ENCODE results near the gene TBC1D19. TPM values are rescaled to one million over a fixed set of nuclear protein-coding genes. Genes with fewer than 3 reads are reported as not detected.

The TBC1D19 gene
- total and polyA plus RNA-seq, 9 of the 15 experiments (the other 6 are each of a cell fraction or from before 2014, with no cell fraction given), result 0.73 to 5.6 (median 3.7) TPM

- Histone ChIP-seq H3K9ac (ENCODE audit: insufficient read depth in 1 of 2, low read depth in 2 of 2, low read length in 2 of 2) (no peak overlapping the region), H3K79me2 (ENCODE audit: control insufficient read depth, insufficient read depth, low read length) (no peaks in the 10 kb centered on the region), H2AFZ (ENCODE audit: low read depth, low read length) (no peak overlapping the region), H3K4me3 (no peak overlapping the region), H3K4me1 (replicated peaks in 1 of 2; ENCODE audit: control insufficient read depth in 2 of 2, insufficient read depth in 2 of 2, low read length in 2 of 2) (no peaks in the 10 kb centered on the region; a peak in 1 of 5 replicates), H3K36me3 (ENCODE audit: control insufficient read depth, insufficient read depth, low read length) (no peaks in the 10 kb centered on the region), H4K20me1 (replicated peaks; ENCODE audit: control insufficient read depth, insufficient read depth, low read length) (no peaks in the 10 kb centered on the region), H3K27ac (ENCODE audit: extremely low read depth, low read depth, low read length) (no peak overlapping the region), H3K4me2 (ENCODE audit: insufficient read depth, low read length) (no peak overlapping the region), H3K27me3 (ENCODE audit: control insufficient read depth in 2 of 2, insufficient read depth in 2 of 2, low read length in 2 of 2) (no peaks in the 10 kb centered on the region), H3K9me1 (ENCODE audit: control insufficient read depth, insufficient read depth, low read length) (no peaks in the 10 kb centered on the region), H3K9me3 (replicated peaks; ENCODE audit: control insufficient read depth, insufficient read depth, low read depth, low read length) (no peaks in the 10 kb centered on the region)
- BruUV-seq (replicated peaks), result no TSS peak
- ChIA-PET CTCF (ENCODE audit: low intra/inter-chr PET ratio) (no interaction called here), POLR2A (no interaction called here)
- intact Hi-C loops (cut with micrococcal nuclease) (no loop called here), in situ Hi-C loops (cut with MboI) (no loop called here)
- WGBS (ENCODE audit: insufficient coverage, low coverage, missing lambda C conversion rate), result 73% methylated on average over 2 of the region's 2 CpGs
- no peak for TF ChIP-seq ZFP30 (CRISPR knock-in tag; IDR thresholded peaks at IDR 0.05; ENCODE audit: borderline replicate concordance)
- no peak for TF ChIP-seq KLF1 (tag; IDR thresholded peaks at IDR 0.05)
- TF ChIP-seq CREBBP (IDR thresholded peaks at IDR 0.05; ENCODE audit: low read depth, low read length), result no peak
- no peak for TF ChIP-seq ZMIZ1 (IDR thresholded peaks at IDR 0.05; ENCODE audit: low read depth in 2 of 2, low read length in 2 of 2)
- no peak for TF ChIP-seq NR2C2 (CRISPR knock-in tag; IDR thresholded peaks at IDR 0.05)
- TF ChIP-seq NR2C2 (tag; IDR thresholded peaks at IDR 0.05), result no peak
- TF ChIP-seq TCF3 (CRISPR knock-in tag; IDR thresholded peaks at IDR 0.05), result no peak
- no peak for TF ChIP-seq FUS (optimal IDR thresholded peaks at IDR 0.05; ENCODE audit: low read depth, low read length)
- TF ChIP-seq RFX7 (CRISPR knock-in tag; IDR thresholded peaks at IDR 0.05), result no peak
- TF ChIP-seq LEF1 (IDR thresholded peaks at IDR 0.05), result no peak
- TF ChIP-seq STAG1 (CRISPR knock-in tag; IDR thresholded peaks at IDR 0.05; ENCODE audit: borderline replicate concordance), result no peak
- no peak for TF ChIP-seq SMARCA4 (IDR thresholded peaks at IDR 0.05)
- TF ChIP-seq ERF (CRISPR knock-in tag; IDR thresholded peaks at IDR 0.05), result no peak
- no peak for TF ChIP-seq CC2D1A (IDR thresholded peaks at IDR 0.05)
- TF ChIP-seq MLLT1 (IDR thresholded peaks at IDR 0.05), result no peak
- no peak for TF ChIP-seq NFATC3 (IDR thresholded peaks at IDR 0.05)
- no peak for TF ChIP-seq NEUROD1 (IDR thresholded peaks at IDR 0.05; ENCODE audit: borderline replicate concordance, low read depth, low read length, partially characterized antibody)
- no peak for TF ChIP-seq CREM (IDR thresholded peaks at IDR 0.05; ENCODE audit: low read depth)
- no peak for TF ChIP-seq TSC22D4 (tag; IDR thresholded peaks at IDR 0.05)
- DNase-seq (ENCODE audit: extremely low read depth in 1 of 4, low spot score in 3 of 4), result no peak
- ATAC-seq, result no peak
- no peak for FAIRE-seq
These were observed 169.3 kb downstream of the TBC1D19 start for GRCh38 chr4:26753187-26753586.
